Frontal cortex (tissue), 4 donors: ENCODE measurements around the gene SMAD9. TPM values are rescaled to one million over a fixed set of nuclear protein-coding genes. Genes with fewer than 3 reads are reported as not detected.
A peak's percentile ranks its signal among the peaks of the same experiment; 100 is the strongest.

Experiments
- DNase-seq, 2 donors: peaks; one replicate each; pipeline ENCODE4 v3.0.0; 2012; ENCODE audit warnings: low spot score in 2 of 2
- FAIRE-seq: peaks from 2 replicates; lab custom pipeline; 2012; peaks lifted over from hg19 to GRCh38; lab: Jason Lieb, UNC
- total RNA-seq: library from RNA; depleted of rRNA; stranded (reverse); fragments of >200 nt; gene quantifications from one replicate; pipeline ENCODE4 v1.2.3, GENCODE V29; 2014
- donor health status: control.
- donor health status: control.
- donor health status: control.

Gene SMAD9
- 9.8 TPM for total RNA-seq

DNA sequence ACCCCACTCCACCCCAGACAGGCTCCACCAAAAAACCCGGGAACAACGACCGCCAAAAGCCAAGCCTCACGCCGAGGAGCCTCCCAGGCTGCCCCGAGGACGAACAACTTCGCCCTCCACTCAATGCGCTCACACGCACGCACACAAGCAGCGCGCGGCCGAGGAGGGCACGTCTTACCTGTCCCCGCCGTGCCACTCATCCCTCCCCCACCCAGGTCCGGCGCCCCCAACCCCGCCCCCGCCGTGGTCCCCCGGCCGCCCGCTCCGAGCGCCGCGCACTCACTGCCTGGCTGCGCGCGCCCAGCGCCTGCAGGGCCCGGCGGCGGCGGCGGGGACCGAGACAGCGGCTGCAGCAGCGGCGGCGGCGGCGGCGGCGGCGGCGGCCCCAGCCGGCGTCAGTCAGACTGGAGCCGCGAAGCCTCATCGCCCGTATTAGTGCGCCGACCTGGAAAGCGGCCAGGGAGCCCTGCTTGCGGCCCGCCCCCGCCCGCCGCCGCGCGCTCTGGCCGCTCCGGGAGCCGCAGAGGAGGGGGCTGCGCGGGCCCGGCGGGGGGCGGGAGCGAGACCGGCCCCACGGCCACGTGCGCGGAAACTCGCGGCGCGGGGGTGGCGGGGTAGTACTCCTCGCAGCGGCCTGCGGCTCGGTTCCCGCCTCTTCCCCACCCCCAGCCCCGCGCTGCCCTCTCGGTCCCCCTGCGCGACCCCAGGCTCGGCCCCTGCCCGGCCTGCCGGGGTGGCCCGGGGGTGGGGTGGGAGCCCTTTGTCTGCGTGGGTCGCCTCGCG lies at the start of gene SMAD9:
Gene SMAD9, minus strand, starts transcription at position 406 of the 783 bp plus-strand sequence. CDS start 40,549 bp downstream, outside the sequence.
- DNase-seq (peak; percentile 80 to 81), FAIRE-seq (no peak)

DNA sequence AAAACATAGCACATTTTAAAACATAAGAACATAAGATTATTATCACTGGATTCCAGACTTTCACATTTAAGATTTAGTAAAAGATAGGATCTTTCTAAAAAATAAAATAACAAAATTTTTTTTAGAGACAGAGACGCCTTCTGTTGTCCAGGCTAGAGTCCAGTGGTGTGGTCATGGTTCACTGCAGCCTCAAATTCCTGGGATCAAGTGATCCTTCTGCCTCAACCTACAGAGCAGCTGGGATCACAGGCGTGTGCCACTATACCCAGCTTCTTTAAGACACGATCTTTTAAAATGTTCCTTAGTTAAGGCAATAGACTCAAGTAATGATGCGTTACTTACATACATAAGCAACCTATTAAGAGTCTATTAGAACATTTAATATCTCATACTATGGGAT lies 46.4 kb upstream of the SMAD9 start:
- DNase-seq (no peak), FAIRE-seq (no peak)

DNA sequence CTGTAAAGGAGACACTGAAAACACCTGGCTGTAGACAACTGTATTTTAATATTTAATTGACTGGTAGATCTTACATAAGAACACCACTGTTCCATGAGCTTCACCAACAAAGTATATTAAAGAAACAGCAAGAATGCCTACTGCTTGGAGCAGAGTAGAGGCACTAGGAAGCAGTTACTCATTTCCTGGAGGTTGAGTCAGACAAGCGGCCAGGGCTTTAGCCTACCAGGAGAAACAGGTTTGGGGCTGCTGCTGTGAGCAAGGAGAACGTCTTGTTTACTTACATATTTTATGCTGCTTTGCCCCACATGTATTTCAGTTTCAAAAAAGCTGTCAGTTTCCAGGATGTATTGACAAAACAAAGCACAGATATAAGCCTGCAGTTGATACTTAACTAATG lies 45.7 kb upstream of the SMAD9 start:
- DNase-seq (no peak), FAIRE-seq (no peak)

DNA sequence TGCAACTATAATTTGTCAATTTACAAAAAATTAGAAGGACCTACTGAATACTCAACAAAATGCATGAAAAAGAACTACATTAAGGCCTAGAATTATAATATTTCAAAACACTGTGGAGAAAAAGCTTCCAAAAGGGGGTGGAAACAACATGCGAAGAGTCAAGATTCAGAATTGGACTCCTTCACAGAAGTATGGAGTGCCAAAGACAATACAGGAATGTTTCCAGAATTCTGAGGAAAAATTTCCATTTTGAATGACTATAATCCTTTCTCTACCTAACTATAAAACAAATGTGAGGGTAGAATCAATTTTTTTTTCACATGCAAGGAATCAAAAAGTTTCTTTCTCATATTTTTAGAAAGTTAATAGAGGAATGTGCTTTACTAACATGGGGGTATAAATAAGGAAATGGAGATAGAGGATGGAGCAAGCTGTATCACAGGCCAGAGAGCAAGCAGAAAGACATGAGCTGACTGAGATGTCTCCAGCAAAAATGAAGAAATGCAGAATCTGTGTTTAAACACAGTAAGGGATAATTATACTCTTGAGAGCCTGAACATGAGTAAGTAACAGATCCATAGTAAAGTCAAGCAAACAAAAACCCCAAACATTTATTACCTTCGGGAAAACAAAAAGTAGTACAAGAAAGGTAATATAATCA lies 39.5 kb upstream of the SMAD9 start:
- no peak for DNase-seq
- no peak for FAIRE-seq

DNA sequence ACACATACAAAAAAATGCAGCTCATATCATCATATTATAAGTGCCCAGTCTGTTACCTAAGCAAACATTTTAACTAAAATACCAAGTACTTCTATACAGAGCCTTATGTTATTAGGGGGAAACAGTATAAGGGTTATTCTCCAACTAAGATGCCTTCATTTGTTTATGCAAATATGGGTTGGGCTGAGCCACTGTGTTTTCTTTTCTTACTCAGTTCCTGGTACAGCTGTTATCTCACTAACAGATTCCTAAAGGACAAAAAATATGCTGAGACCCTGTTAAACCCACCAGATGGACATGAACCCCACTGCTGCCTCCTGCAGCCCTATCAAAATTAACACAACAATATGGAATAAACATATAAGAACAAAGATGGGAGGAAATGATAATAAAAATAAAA lies 34.5 kb upstream of the SMAD9 start:
- DNase-seq, result no peak
- FAIRE-seq, result no peak

DNA sequence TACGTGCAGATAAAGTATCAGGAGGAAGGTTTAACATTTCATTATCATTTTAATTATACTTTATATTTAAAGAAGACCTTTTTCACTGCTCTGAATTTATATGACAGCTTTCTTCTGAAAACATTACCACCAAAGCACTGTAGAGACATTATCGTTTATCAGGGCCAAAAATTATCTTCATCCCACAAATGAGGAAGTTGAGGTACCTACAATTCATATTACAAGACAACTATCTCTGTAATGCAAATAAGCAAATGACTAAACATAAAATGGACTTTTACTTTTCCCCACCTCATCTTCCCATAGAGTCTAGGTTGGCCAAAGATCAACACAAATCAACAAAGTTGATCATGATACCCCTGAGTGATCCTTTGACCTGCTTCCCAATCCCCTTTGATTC lies 30.9 kb upstream of the SMAD9 start:
- no peak for FAIRE-seq
- no peak for DNase-seq

DNA sequence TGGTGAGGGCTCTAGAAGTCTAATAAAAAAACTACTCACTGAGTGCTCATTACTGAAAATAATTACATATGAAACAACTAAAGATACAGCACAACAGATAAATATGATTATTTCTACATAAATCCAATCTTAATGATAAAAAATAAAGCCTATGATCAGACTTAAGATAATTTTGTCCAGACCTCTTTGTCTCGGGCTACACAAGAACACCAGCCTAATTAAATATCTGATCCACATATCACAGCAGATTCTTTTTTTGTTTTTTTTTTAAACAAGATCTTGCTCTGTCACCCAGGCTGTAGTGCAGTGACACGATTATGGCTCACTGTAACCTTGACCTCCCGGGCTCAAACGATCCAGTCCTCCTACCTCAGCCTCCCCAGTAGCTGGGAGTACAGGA lies 30.3 kb upstream of the SMAD9 start:
- FAIRE-seq, result no peak
- no peak for DNase-seq

DNA sequence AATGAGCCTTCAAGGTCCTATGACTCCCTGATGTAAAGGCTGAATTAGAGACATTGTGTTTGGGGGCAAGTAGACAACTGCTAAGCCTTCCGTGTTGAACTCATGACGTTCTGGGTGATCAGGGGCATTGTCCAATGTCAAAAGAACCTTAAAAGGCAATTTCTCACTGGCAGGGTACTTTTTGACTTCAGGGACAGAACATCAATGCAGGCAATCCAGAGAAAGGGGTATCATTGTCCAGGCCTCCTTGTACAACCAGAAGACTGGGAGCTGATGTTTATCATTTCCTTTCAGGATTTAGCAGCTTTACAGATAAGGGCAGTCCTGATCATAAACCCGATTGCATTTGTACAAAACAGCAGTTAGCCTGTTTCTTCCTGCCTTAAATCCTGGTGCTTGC lies 25.0 kb upstream of the SMAD9 start:
- FAIRE-seq (no peak), DNase-seq (no peak)

DNA sequence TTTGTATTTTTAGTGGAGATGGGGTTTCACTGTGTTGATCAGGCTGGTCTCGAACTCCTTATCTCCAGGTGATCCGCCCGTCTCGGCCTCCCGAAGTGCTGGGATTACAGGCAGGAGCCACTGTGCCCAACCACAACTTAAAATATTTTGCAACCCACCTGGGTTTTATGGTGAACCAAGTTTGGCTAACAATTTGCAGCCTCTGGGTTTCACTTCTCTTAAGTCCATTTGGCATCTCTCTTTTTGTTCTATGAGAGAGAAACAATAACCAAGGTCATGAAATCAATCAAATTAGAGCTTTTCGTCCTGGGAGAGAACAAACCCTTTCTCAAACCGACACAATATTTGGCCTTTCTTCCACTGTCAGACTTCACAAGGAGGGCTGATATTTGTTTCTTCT lies 5.6 kb upstream of the SMAD9 start:
- FAIRE-seq, result no peak
- no peak for DNase-seq

DNA sequence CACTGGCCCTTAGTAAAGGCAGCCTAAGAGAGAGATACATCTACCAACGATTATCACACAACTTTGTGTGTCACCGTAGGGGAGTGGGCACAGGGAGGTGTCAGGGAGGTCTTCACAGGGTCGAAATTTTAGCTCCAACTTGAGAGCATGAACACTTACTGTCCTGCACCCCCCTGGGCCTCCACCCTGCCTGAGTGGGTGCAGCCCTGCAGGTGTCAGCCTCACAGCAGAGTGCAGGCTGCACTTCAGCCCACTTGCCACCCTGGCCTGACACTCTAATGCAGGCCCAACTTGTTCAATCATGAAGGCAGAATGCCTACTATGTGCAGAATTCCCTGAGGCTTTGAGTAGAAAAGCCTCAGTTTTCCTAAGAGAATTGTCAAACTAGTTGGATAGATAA lies 4.0 kb upstream of the SMAD9 start:
- no peak for DNase-seq
- no peak for FAIRE-seq

DNA sequence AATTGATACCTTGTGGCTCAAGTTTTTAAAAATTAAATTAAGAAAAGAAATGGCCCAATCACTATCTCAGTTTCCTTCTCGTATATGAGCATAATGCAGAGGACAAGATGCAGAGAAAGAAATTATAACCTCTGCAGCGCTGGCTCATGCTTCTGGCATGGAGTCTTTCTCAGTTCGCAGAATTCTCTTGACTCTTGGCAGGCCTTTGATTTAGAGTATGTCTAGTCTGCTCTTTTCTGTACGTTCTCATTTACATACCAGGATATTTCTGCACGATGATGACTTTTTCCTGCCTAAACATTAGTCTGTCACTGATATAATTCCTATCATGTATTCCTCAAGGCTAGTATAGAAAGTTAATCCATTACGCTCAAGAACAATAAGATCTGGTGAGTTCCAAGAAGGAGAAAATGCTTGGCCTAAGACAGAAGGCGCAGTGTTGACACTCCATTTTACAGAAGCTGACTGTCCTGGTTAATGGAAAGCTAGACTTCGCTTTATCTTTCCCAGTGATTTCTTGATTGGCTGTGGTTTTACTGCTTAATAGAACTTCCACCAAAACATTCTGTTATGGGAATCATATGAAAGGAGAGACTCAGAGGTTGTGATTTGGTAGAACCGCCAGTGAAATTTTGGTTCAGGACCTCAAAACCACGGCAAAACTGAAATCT lies 1.7 kb upstream of the SMAD9 start:
- DNase-seq, result no peak
- no peak for FAIRE-seq

DNA sequence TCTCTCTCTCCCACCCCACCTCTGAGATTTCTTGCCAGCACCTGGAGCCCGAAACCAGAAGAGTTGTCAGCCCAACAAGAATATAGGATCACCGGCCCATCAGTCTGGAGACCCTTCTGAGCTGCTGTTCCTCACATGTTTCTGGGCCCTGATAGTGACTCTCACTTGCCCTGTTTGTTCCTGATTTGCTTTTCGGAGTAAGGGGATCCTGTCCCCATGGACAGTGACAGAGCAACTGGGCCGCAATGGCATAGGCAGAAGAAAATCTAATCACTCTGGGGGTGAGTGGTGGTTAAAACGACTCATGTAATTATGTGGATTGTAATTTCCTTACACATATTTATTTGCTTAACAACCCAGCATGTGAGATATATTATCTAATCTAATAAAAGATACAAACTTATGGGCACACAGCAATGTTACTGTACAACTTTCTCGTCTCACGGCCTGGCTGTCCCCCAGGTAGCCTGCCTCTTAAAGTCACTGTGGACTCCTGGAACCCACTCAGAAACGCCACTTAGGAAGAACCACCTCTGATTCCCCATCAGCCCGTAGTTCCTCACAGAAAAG lies 663 bp upstream of the SMAD9 start:
- FAIRE-seq (no peak), DNase-seq (no peak)

DNA sequence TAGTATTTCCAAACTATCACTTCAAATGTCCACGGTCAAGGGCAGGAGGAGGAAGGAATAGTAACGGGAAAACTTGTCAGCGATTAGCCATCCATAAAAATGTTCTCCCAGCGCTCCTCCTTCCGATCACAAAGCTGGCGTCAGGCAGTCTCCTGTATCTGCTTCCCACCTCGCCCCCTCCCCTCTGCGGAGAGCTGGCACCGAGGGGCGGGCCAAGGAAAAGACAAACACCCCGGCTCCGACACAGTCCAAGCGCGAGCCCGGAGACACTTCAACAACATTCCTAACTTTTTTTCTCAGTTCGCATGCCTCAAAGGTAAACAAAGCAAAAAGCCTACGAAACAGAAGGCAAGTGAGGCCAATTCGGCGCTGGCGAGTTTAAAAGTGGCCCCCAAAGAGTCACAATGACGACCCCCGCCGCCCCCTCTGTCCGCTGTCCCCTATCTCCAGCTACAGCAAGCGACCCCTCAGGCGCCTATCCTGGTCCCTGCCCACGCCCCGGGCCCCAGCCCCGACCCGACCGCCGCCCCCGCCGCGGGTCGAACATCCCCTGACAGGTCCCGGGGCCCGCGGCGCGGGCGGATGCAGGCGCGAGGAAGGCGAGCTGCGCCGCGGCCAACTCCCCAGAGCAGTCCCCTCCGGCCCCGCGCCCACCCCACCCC lies 736 bp downstream of the SMAD9 start:
- DNase-seq (peak; percentile 23 to 44), FAIRE-seq (no peak)

DNA sequence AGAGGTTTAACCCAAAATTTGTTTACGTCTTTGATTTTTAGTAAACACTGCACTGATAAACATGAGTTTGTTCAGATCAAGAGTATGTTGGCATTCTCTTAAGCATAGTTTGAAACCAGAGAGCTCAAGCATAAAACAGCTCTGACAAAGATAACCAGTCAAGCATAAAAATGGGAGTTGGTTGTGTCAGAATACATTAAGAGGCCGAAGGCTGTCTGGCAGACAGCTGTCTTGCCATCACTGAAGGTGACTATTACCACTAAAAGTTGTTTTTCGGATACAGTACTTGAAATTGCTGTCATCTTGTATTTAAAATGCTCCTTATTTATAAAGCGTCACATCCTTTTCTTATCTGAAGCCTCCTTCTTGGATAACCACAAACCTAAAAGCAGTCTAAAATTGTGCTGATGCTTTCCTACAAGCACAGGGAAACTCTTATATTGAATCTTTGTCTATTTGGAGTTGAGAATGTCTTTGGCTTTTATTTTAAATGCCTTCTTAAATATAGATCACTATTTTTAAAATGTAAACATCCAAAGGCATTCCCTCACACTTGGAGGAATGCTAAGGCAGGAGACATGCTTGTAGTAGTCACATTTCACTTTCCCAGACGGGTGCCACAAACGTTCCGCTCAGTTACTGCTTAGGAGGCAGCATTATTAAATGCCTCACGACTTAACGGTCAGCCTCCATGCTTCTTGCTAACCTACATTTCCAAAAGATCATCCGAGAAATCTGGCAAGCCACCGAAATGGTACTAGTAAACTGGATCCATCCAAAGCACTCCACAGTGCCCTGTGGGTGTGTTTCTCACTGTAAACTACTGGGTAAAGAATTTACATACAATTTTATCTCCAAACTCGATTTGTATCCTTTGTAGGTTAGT lies 1.5 kb downstream of the SMAD9 start:
- FAIRE-seq (no peak), DNase-seq (peak; percentile 18 to 39)

DNA sequence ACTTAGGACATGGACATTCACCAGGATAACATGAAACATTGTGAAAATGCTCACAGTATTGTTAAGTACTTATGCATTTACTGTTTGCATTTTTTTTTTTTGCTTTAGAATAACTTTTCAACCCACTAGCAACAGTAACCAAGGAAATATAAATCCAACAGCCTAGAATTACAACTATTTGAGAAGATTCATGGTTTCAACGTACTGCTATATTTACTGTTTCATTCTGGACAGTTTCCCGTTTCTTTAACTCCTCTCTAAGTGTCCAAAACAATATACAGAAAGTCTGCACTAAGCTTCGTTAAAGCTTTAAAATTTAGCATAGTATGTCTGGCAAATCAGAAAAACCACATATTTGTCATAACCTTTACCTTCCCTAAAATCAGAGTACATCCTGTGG lies 2.7 kb downstream of the SMAD9 start:
- no peak for FAIRE-seq

DNA sequence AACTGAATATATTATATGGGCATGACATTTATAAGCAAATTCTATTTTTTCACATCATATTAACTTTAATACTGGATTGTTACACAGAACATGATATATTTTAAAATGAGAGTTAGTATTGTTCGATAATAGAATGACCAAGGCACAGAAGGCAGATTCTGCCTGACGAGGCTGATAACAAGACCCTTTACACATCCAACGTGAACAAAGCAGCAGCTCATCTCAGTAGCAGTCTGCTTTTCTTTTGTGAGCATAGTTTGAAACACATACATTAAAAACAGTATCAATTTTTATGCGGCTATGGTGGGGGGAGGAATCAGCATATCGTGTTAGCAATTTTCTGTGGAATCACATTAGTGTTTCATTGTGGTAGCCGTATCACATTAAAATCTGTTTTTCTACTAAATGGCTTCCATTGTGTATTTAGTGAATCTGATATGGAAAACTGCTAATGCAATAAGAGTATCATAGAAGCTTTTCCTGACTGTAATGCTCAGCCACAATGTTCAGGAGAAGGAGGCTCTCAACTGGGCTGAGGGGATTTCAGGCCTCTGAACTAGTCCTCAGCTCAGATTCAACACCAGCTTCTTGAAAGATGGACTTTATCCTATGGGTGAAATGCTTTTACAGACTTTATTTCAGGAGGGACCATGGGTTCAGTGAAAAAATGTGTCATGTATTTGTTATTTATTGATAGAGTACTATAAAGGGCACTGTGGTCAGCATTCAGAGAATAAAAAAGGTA lies 4.0 kb downstream of the SMAD9 start:
- DNase-seq, result no peak
- no peak for FAIRE-seq

More for the DNA sequence above, 2.7 kb downstream of the SMAD9 start:
- DNase-seq, result no peak

DNA sequence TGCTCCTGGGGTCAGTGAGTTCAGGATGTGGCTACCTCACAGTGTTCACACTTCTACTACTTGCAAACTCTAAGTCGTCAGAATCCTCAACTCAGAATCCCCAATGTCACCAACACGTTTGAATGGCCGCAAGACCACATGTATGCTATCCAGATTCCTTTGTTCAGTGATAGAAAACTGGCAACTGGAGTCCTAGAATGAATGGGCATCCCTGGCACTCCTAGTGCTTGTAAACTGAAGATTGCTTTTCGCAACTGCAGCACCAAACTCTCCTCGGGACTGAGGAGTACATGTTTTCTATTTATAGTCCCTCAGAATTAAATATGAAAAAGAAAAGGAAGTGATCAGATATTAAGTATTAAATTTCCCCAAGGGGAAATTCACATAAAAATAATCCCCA lies 4.9 kb downstream of the SMAD9 start:
- DNase-seq, result no peak

DNA sequence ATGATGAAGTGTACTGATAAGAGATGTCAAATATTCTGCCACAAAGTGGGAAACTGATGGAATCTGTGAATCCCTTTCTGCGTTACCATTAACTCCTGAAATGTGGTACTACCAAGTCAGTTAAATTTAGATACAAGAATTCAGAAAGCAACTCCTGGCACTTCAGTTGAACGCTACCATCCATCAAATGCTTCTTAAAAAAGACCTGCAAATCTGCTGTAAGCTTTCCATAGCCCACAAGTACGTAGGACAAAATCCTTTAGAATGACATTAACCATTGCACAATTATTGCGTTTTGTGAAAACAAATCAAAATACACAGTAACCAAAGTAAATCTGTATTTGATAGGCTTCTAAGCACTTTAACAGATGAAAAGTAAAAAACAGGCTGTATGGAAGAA lies 5.4 kb downstream of the SMAD9 start:
- FAIRE-seq, result no peak

More for the DNA sequence above, 4.9 kb downstream of the SMAD9 start:
- FAIRE-seq, result no peak

DNA sequence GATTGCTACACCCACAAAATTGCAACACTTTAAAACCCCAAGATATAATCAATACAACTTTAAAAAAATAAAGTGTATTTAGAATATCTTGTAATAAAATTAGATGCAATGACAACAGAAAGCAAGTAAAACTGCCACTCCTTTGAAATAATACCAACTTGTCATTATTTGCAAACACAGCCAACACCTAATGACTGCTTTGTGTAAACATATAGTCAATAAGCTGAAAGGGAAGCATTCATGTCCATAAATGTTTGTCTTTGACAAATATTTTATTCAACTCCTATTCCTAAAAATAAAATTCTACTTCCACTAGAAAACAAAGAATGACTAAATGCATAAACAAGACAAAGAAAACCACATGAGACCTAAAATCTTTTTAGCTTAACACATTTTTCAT lies 6.6 kb downstream of the SMAD9 start:
- DNase-seq, result no peak
- FAIRE-seq, result no peak

More for the DNA sequence above, 5.4 kb downstream of the SMAD9 start:
- DNase-seq, result no peak
